ENCODE data around the gene CLEC19A.

CLEC19A gene

GRCh38 chr16:19330841-19331397, 45.4 kb downstream of the CLEC19A start:
- no peak for DNase-seq

GRCh38 chr16:19331794-19332193, 46.3 kb downstream of the CLEC19A start:
- DNase-seq = no peak

GRCh38 chr16:19338335-19338734, 52.8 kb downstream of the CLEC19A start:
- DNase-seq = no peak

GRCh38 chr16:19344224-19344801, 58.8 kb downstream of the CLEC19A start:
- DNase-seq = no peak

- no peak for DNase-seq
Observed at GRCh38 chr16:19344980-19345379, 59.4 kb downstream of the CLEC19A start.

- DNase-seq = no peak
Observed at GRCh38 chr16:19346335-19346922, 60.9 kb downstream of the CLEC19A start.

- DNase-seq = no peak
Observed at GRCh38 chr16:19348125-19348524, 62.6 kb downstream of the CLEC19A start.

- DNase-seq = no peak
Observed at GRCh38 chr16:19348578-19349315, 63.2 kb downstream of the CLEC19A start.

- no peak for DNase-seq
Observed at GRCh38 chr16:19354371-19354770, 68.8 kb downstream of the CLEC19A start.

GRCh38 chr16:19356024-19356952, 70.8 kb downstream of the CLEC19A start:
- no peak for DNase-seq

GRCh38 chr16:19359556-19359955, 74.0 kb downstream of the CLEC19A start:
- no peak for DNase-seq

All from amniotic stem cell (primary cell).